HCT116 (cell line): ENCODE data around the gene NPIPB5.
"Not testable (repeated sequence)": the region's sequence is repeated elsewhere in the genome, so short reads cannot be mapped to it uniquely, and the experiment has no call there.

Experiments used
- CEBPB ChIP-seq: IDR thresholded peaks from 2 replicates; pipeline ENCODE4 v1.6.1; 2012; ENCODE audit warnings: low read depth
- EGR1 ChIP-seq: IDR thresholded peaks from 2 replicates; pipeline ENCODE4 v1.6.1; 2012; ENCODE audit warnings: low read depth
- JUND ChIP-seq: IDR thresholded peaks from 2 replicates; pipeline ENCODE4 v1.6.1; 2012
- POLR2A ChIP-seq: IDR thresholded peaks from 2 replicates; pipeline ENCODE4 v1.7.0; 2011; ENCODE audit warnings: borderline replicate concordance; ENCODE audit not compliant: insufficient read depth, insufficient read length; ENCODE audit errors: extremely low read depth
- POLR2AphosphoS5 ChIP-seq: IDR thresholded peaks from 2 replicates; pipeline ENCODE4 v1.6.1; 2011; ENCODE audit warnings: mild to moderate bottlenecking, low read depth, low read length, moderate library complexity
- TF ChIP-seq, protein P1 (sequence below), 3 experiments: fragments of 200-600 bp in 1 of 3; sonication (generic) in 1 of 3; IDR thresholded peaks in 2 of 3; conservative IDR thresholded peaks in 1 of 3; 2 replicates each; pipeline ENCODE4 v1.5.1; 2012 to 2017; ENCODE audit warnings: low read depth in 2 of 3, low read length in 2 of 3, antibody characterized with exemption in 1 of 3, borderline replicate concordance in 1 of 3, control low read depth in 1 of 3, mild to moderate bottlenecking in 1 of 3, mixed read lengths in 1 of 3, mixed run types in 1 of 3, moderate library complexity in 1 of 3; ENCODE audit not compliant: insufficient read depth in 1 of 3

DNA sequence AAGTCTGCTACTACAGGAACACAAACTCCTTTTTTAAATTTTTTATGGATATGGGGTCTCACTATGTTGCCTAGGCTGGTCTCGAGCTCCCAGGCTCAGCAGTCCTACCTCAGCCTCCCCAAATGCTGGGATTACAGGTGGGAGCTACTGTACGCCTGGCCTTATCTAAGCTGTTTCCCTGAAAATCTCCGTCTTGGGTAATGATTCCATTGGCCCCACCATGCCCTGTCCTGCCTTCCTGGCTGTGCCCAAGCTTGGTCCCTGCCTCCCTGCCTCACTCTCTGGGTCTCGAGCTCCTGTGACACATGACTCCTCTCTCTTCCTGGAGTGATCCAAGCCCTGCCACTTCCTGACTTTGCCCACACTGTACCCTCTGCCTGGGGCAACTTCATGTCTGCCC, 27.3 kb downstream of the NPIPB5 start:
- TF ChIP-seq, protein P1, sequence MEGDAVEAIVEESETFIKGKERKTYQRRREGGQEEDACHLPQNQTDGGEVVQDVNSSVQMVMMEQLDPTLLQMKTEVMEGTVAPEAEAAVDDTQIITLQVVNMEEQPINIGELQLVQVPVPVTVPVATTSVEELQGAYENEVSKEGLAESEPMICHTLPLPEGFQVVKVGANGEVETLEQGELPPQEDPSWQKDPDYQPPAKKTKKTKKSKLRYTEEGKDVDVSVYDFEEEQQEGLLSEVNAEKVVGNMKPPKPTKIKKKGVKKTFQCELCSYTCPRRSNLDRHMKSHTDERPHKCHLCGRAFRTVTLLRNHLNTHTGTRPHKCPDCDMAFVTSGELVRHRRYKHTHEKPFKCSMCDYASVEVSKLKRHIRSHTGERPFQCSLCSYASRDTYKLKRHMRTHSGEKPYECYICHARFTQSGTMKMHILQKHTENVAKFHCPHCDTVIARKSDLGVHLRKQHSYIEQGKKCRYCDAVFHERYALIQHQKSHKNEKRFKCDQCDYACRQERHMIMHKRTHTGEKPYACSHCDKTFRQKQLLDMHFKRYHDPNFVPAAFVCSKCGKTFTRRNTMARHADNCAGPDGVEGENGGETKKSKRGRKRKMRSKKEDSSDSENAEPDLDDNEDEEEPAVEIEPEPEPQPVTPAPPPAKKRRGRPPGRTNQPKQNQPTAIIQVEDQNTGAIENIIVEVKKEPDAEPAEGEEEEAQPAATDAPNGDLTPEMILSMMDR (IDR thresholded peaks at IDR 0.05 in 2 of 3, conservative IDR thresholded peaks at IDR 0.05 in 1 of 3; ENCODE audit: borderline replicate concordance in 1 of 3, insufficient read depth in 1 of 3, low read depth in 2 of 3, low read length in 2 of 3), result not testable (repeated sequence)
- TF ChIP-seq POLR2A, CEBPB, POLR2AphosphoS5, EGR1, JUND: not testable (repeated sequence)
